Measurements from ENCODE around the gene UPF2. TPM values are rescaled to one million over a fixed set of nuclear protein-coding genes. Genes with fewer than 3 reads are reported as not detected.

The UPF2 gene
- polyA plus RNA-seq, 3 donors: 2.7 to 6.7 (median 4.3) TPM

DNA sequence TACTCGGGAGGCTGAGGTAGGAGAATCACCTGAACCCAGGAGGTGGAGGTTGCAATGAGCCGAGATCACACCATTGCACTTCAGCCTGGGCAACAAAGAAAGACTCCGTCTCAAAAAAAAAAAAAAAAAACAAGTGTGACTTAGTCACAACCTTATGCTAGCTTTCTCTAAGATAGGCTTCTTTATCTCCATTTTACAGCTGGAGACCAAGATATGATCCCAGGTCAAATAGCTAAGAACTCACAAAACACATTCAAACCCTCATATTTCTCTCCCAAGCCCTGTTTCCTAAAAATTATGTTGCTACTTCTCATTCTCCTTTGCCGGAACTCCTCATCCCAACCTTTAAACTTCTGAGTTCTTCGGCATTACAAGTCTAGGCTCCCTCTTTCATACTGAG lies 13.1 kb upstream of the UPF2 start:
- TF ChIP-seq, protein P1, sequence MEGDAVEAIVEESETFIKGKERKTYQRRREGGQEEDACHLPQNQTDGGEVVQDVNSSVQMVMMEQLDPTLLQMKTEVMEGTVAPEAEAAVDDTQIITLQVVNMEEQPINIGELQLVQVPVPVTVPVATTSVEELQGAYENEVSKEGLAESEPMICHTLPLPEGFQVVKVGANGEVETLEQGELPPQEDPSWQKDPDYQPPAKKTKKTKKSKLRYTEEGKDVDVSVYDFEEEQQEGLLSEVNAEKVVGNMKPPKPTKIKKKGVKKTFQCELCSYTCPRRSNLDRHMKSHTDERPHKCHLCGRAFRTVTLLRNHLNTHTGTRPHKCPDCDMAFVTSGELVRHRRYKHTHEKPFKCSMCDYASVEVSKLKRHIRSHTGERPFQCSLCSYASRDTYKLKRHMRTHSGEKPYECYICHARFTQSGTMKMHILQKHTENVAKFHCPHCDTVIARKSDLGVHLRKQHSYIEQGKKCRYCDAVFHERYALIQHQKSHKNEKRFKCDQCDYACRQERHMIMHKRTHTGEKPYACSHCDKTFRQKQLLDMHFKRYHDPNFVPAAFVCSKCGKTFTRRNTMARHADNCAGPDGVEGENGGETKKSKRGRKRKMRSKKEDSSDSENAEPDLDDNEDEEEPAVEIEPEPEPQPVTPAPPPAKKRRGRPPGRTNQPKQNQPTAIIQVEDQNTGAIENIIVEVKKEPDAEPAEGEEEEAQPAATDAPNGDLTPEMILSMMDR (IDR thresholded peaks at IDR 0.05): no peak
- Mint-ChIP-seq H3K4me1 (peaks cover 30% of the 10 kb centered on the region), H3K9me3 (peaks cover 0 to 3% (median 0%) of the 10 kb centered on the region in 7 donors), H3K4me3 (no peak overlapping the region), H3K27ac (peak overlapping the region in 1 of 7 donors; percentile 3), H3K36me3 (no peaks in the 10 kb centered on the region), H3K27me3 (ENCODE audit: low read depth in 3 of 3) (peaks cover 0 to 2% (median 0%) of the 10 kb centered on the region in 3 donors)
- no peak overlapping the region for H2AFZ ChIP-seq (ENCODE audit: insufficient read depth, low read depth, low read length, poor library complexity, severe bottlenecking)
- 75% methylated on average over 1 of the region's 5 CpGs for WGBS (ENCODE audit: insufficient coverage)
- no peaks in the 10 kb centered on the region for H3K36me3 ChIP-seq (replicated peaks in 1 of 2; ENCODE audit: control insufficient read depth in 1 of 2, insufficient read depth in 2 of 2, low read length in 2 of 2)
- H3K4me3 ChIP-seq (replicated peaks in 1 of 3; ENCODE audit: low read depth in 2 of 3, low read length in 3 of 3): no peak overlapping the region
- H3K4me1 ChIP-seq (ENCODE audit: control insufficient read depth in 1 of 2, insufficient read depth in 2 of 2, low read length in 2 of 2): peaks cover 34 to 38% of the 10 kb centered on the region in 2 donors
- H4K20me1 ChIP-seq (ENCODE audit: insufficient read depth, low read length): no peaks in the 10 kb centered on the region
- H3K27me3 ChIP-seq (ENCODE audit: control insufficient read depth in 2 of 2, insufficient read depth in 2 of 2, low read length in 2 of 2): no peaks in the 10 kb centered on the region
- H3K4me2 ChIP-seq (replicated peaks; ENCODE audit: extremely low read depth, low read length, poor library complexity, severe bottlenecking): no peak overlapping the region
- DNase-seq: no peak
- no peak overlapping the region for H3K9ac ChIP-seq (ENCODE audit: insufficient read depth, low read length, poor library complexity, severe bottlenecking)
- no peaks in the 10 kb centered on the region for H3K79me2 ChIP-seq (ENCODE audit: insufficient read depth, low read length)
- no peak overlapping the region for H3K27ac ChIP-seq (ENCODE audit: low read depth in 1 of 2, low read length in 2 of 2)
- H3K9me3 ChIP-seq (replicated peaks in 1 of 2; ENCODE audit: control insufficient read depth in 1 of 2, insufficient read depth in 1 of 2, low read length in 2 of 2): no peaks in the 10 kb centered on the region
- intact Hi-C loops (cut with micrococcal nuclease): no loop called here

- H3K36me3 ChIP-seq (replicated peaks in 1 of 2; ENCODE audit: control insufficient read depth in 1 of 2, insufficient read depth in 2 of 2, low read length in 2 of 2): no peaks in the 10 kb centered on the region
- peak overlapping the region; percentile 44 for H3K4me2 ChIP-seq (replicated peaks; ENCODE audit: extremely low read depth, low read length, poor library complexity, severe bottlenecking)
- H3K9me3 ChIP-seq (replicated peaks in 1 of 2; ENCODE audit: control insufficient read depth in 1 of 2, insufficient read depth in 1 of 2, low read length in 2 of 2): no peaks in the 10 kb centered on the region
- no peaks in the 10 kb centered on the region for H3K27me3 ChIP-seq (ENCODE audit: control insufficient read depth in 2 of 2, insufficient read depth in 2 of 2, low read length in 2 of 2)
- H3K9me3 Mint-ChIP-seq: peaks cover 0 to 3% (median 0%) of the 10 kb centered on the region in 7 donors
- peaks cover 0 to 2% (median 0%) of the 10 kb centered on the region in 3 donors for H3K27me3 Mint-ChIP-seq (ENCODE audit: low read depth in 3 of 3)
- WGBS (ENCODE audit: insufficient coverage): 0% methylated on average over 4 of the region's 4 CpGs
- peaks cover 32% of the 10 kb centered on the region for H3K4me1 Mint-ChIP-seq
- peaks cover 37 to 43% of the 10 kb centered on the region in 2 donors for H3K4me1 ChIP-seq (ENCODE audit: control insufficient read depth in 1 of 2, insufficient read depth in 2 of 2, low read length in 2 of 2)
- peaks cover 0 to 2% of the 10 kb centered on the region in 2 donors for H3K36me3 Mint-ChIP-seq
- intact Hi-C loops (cut with micrococcal nuclease): no loop called here
- H3K9ac ChIP-seq (ENCODE audit: insufficient read depth, low read length, poor library complexity, severe bottlenecking): no peak overlapping the region
- no peaks in the 10 kb centered on the region for H3K79me2 ChIP-seq (ENCODE audit: insufficient read depth, low read length)
- TF ChIP-seq, protein P1 (IDR thresholded peaks at IDR 0.05): no peak
- peak overlapping the region in 1 of 3 experiments; percentile 28 for H3K4me3 ChIP-seq (replicated peaks in 1 of 3; ENCODE audit: low read depth in 2 of 3, low read length in 3 of 3)
- H4K20me1 ChIP-seq (ENCODE audit: insufficient read depth, low read length): no peaks in the 10 kb centered on the region
- H3K27ac Mint-ChIP-seq: peak overlapping the region; percentile 31 to 86 (median 82)
- H3K4me3 Mint-ChIP-seq: peak overlapping the region in 1 of 2 donors; percentile 36
- DNase-seq: peak; percentile 50 to 74 (median 69)
- peak overlapping the region; percentile 16 to 73 for H3K27ac ChIP-seq (ENCODE audit: low read depth in 1 of 2, low read length in 2 of 2)
- H2AFZ ChIP-seq (ENCODE audit: insufficient read depth, low read depth, low read length, poor library complexity, severe bottlenecking): peak overlapping the region; percentile 44
These were observed 8.6 kb upstream of the UPF2 start for GRCh38 chr10:12051241-12051640.
